NB4 (cell line): ENCODE results near the gene WIPF1.

Source experiments
- CTCF ChIP-seq: IDR thresholded peaks from one replicate; pipeline ENCODE4 v1.5.1; 2012; ENCODE audit warnings: low read depth, low read length
- MAX ChIP-seq: IDR thresholded peaks from 2 replicates; pipeline ENCODE4 v1.6.1; 2011; ENCODE audit warnings: low read depth, low read length
- MYC ChIP-seq: IDR thresholded peaks from 2 replicates; pipeline ENCODE4 v1.6.1; 2011; ENCODE audit warnings: low read depth, low read length
- POLR2A ChIP-seq: IDR thresholded peaks from 2 replicates; pipeline ENCODE4 v1.6.1; 2011; ENCODE audit warnings: mild to moderate bottlenecking; ENCODE audit not compliant: insufficient read length; ENCODE audit errors: extremely low read depth

GRCh38 chr2:174632841-174633622, 35.4 kb upstream of the WIPF1 start:
- TF ChIP-seq CTCF (no peak), MAX (no peak), POLR2A (no peak), MYC (no peak)
